Stimulated activated CD4-positive, alpha-beta T cell treated with anti-CD3 and anti-CD28 coated beads, Interleukin-1b, Interleukin-23, amount 100 ng/mL, for 1 hour (primary cell): ENCODE results near the gene STK32B.

Source experiments
- DNase-seq, 2 donors: peaks; one replicate each; pipeline ENCODE4 v3.0.0-alpha.2; 2020; ENCODE audit warnings: low read depth in 2 of 2

Gene STK32B

GRCh38 chr4:5069901-5070300 is 18.6 kb downstream of the STK32B start:
- no peak for DNase-seq

- no peak for DNase-seq
These were observed 21.7 kb downstream of the STK32B start for GRCh38 chr4:5072948-5073347.

DNA sequence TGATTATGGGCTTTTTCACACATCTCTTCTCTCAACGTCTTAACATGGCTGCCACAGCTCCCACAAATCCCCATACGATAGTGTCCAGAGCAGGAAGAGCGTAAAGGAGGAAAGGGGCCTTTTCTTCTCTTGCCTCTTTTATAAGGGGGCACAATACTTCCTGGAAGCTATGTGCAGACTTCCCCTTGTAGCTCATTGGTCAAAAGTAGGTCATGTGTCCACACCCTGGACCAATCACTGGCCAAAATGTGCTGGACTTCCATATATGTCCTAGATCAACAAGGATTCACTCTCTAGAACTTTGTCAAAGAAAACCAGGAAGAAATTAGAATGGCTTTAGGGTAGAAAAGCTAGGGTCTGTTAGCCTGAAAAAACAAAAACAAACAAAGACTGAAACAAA is 26.7 kb downstream of the STK32B start:
- no peak for DNase-seq

GRCh38 chr4:5079581-5079980 is 28.3 kb downstream of the STK32B start:
- DNase-seq, result no peak

DNA sequence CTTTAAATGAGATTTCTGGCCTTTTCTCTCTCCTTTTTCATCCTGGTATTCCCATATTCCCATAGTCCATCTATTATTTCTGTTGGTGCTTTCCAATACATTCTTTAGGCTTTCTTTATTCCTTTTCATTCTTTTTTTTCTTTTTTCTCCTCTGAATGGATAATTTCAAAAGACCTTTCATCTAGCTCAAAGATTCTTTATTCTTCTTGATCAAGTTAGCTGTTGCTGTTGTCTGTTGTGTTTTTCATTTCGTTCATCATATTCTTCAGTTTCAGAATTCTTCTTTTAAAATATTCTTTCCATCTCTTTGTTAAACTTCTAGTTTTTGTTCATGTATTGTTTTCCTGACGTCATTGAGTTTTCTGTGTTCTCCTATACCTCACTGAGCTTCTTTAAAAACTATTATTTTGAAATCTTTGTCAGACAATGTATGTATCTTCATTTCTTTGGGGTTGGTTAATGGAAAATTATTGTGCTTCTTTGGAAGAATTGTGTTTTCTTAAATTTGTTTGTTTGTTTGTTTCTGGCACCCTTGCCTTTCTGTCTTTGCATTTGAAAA is 30.2 kb downstream of the STK32B start:
- DNase-seq, result no peak

GRCh38 chr4:5082376-5082775 is 31.1 kb downstream of the STK32B start:
- DNase-seq, result no peak

GRCh38 chr4:5084911-5085475 is 33.7 kb downstream of the STK32B start:
- no peak for DNase-seq

DNA sequence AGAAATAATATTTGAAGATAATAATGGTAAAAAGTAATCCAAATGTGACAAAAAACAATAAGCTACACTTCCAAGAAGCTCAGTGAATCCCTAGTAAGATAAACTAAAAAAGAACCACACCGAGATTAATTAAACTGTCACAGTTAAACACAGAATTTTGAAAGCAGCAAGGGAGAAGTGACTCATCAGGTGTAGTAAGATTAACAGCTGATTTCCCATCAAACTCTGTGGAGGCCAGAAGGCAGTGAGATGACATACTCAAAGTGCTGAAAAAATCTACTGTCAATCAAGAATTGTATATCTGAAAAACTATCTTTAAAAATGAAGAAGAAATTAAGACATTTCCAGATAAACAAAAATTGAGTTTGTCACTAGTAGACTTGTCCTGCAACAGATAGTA is 35.3 kb downstream of the STK32B start:
- DNase-seq, result no peak

DNA sequence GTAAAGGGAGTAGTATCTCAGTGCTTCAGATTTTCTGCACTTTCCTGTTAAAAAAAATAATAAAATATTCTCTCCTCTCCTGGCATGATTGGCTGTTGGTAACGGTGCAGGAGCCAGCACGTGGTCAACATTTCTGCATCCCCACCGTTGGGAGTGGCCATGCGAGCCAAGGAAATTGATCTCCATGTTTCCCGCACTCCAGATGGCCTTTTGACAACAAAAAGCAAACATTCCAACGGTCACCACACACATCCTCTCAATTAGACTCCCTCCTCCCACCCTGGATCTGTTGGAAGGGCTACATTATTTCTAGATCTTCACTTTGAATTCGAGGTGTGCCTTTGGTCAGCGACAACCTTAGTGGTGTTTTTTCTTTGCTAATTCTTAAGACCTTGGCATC is 45.0 kb downstream of the STK32B start:
- DNase-seq, result no peak

GRCh38 chr4:5098176-5098575 is 46.9 kb downstream of the STK32B start:
- DNase-seq, result no peak

- DNase-seq, result no peak
These were observed 49.1 kb downstream of the STK32B start for GRCh38 chr4:5100336-5100735.

DNA sequence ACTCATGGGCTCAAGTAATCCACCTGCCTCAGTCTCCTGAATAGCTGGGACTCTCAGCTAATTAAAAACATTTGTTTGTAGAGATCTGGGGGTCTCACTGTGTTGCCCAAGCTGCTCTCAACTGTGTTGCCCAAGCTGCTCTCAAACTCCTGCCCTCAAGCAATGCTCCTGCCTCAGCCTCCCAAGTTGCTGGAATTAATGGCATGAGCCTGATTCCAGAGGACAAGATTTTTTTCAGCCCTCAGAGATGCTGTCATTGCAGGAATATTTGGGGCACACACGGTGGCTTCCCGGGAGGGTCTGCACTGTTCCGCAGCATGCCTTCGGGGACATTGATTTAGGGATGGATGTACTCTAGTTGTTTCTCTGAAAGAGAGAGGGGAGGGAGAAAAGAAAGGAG is 49.7 kb downstream of the STK32B start:
- no peak for DNase-seq

- DNase-seq, result no peak
These were observed 50.3 kb downstream of the STK32B start for GRCh38 chr4:5101571-5101970.

GRCh38 chr4:5110901-5111300 is 59.6 kb downstream of the STK32B start:
- DNase-seq, result no peak

DNA sequence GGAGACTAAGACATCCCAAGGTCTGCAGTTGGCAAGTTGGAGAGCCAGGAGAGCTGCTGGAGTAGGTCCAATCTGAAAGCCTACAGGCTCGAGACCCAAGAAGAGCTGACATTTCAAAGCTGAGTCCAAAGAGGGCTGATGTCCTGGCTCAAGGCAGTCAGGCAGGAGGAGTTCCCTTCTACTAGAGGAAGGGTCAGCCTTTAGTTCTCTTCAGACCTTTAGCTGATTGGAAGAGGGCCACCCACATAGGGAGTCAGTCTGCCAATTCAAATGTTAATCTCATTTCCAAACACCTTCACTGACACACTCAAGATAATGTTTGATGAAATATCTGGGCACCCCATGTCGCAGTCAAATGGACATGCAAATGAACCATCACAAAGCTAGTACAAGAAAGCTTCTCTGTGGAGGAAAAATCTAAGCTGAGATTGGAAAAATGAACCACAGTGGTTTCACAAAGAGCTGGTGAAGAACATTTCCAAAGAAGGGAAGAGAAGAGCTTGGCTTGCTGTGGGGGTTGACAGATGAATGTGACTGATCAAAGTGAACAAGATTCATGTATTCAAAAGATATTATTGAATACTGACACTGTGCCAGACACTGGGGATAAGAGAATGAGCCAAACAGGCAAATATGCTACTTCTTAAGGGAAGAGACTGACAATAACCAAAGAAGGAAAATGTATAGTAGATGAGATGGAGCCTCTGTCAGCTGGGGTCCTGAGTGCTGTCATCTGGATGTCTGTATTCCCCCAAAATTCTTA is 61.2 kb downstream of the STK32B start:
- no peak for DNase-seq

DNA sequence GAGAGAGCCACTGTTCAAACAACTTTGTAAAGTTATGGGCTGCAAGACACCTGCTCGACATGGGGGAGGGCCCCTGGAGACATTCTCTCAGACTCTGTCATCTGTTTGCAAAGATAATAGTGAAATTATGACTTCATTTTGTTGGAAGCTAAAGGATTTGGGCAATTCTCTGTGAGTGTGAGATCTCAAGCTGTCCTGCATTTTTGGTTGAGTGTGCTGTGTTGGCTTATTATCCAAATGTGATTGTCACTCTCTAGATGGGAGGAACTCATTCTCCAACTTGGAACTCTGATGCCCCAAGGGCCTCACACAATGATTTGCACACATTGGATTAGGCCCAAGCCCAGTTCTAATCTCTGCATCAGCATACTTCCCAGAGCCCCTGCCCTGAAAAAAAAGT is 63.7 kb downstream of the STK32B start:
- DNase-seq, result no peak

- DNase-seq, result no peak
These were observed 67.0 kb downstream of the STK32B start for GRCh38 chr4:5118091-5118786.

GRCh38 chr4:5118994-5119835 is 67.9 kb downstream of the STK32B start:
- no peak for DNase-seq

- DNase-seq, result no peak
These were observed 68.8 kb downstream of the STK32B start for GRCh38 chr4:5120067-5120466.

DNA sequence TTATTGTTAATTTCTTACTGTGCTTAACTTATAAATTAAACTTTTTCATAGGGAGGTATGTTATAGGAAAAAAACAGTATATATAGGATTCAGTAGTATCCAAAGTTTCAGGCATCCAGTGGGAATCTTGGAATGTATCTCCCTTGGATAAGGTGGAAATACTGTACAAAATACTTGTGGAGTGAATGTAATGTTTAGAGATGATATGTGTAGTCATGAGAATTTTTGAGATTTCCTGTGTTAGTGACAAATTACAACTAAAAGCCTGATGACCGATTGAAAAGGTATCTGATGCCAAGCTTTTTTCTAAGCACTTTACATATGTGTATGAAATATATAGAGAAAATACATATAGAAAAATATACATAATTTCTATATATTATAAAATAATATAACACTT is 69.2 kb downstream of the STK32B start:
- no peak for DNase-seq

GRCh38 chr4:5122114-5122513 is 70.8 kb downstream of the STK32B start:
- DNase-seq, result no peak

GRCh38 chr4:5124876-5125275 is 73.6 kb downstream of the STK32B start:
- no peak for DNase-seq
